ENCODE data around the gene ASB13. TPM values are rescaled to one million over a fixed set of nuclear protein-coding genes. Genes with fewer than 3 reads are reported as not detected.

ASB13 gene
- total and polyA plus RNA-seq, 2 of the 13 experiments (the other 11 are each of a cell fraction or from before 2014, with no cell fraction given), result 9.3 to 15.4 TPM

DNA sequence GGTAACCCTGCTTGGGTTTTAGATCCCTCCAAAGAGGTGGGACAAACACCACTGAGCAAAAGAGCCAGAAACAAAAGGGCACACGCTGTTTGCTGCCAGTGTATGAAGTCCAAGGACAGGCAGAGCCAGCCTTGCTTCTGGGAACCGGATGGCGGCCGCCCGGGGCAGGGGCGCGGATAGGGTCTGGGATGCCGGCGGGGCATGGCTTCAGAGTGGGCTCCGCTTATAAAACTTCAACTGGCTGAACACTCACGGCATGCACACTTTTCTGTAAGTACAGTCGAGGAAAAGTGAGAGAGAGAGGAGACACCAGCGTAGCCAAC is 62.6 kb downstream of the ASB13 start (continued):
- TF ChIP-seq SIX4 (CRISPR knock-in tag; IDR thresholded peaks at IDR 0.05) (no peak), ZNF503 (CRISPR knock-in tag; IDR thresholded peaks at IDR 0.05) (no peak), HDAC2 (CRISPR knock-in tag; IDR thresholded peaks at IDR 0.05) (peak; percentile 19; the same call in 1 of the 2 replicates), ZNF275 (CRISPR knock-in tag; IDR thresholded peaks at IDR 0.05; ENCODE audit: borderline replicate concordance) (no peak), CC2D1A (CRISPR knock-in tag; IDR thresholded peaks at IDR 0.05) (no peak), PAXIP1 (CRISPR knock-in tag; conservative IDR thresholded peaks at IDR 0.05) (peak; percentile 70), GATAD2A (CRISPR knock-in tag; IDR thresholded peaks at IDR 0.05) (peak; percentile 43; the same call in 1 of the 2 replicates), RFX5 (IDR thresholded peaks at IDR 0.05; ENCODE audit: low read depth, low read length) (no peak), HNF4A (CRISPR knock-in tag; IDR thresholded peaks at IDR 0.05) (peak; percentile 78), RXRB (CRISPR knock-in tag; IDR thresholded peaks at IDR 0.05; ENCODE audit: borderline replicate concordance) (0 out of 2 replicates have a peak, but pooled peaks have one; percentile 8), ZBTB7B (CRISPR knock-in tag; IDR thresholded peaks at IDR 0.05) (peak; percentile 60; the same call in 1 of the 2 replicates), KDM6A (CRISPR knock-in tag; IDR thresholded peaks at IDR 0.05; ENCODE audit: low read depth) (0 out of 2 replicates have a peak, but pooled peaks have one; percentile 16), HMG20A (CRISPR knock-in tag; IDR thresholded peaks at IDR 0.05; ENCODE audit: borderline replicate concordance) (no peak; the same call in 1 of the 2 replicates), IRF2 (CRISPR knock-in tag; IDR thresholded peaks at IDR 0.05) (peak; percentile 47; the same call in 1 of the 2 replicates)
- TF ChIP-seq, protein P1, sequence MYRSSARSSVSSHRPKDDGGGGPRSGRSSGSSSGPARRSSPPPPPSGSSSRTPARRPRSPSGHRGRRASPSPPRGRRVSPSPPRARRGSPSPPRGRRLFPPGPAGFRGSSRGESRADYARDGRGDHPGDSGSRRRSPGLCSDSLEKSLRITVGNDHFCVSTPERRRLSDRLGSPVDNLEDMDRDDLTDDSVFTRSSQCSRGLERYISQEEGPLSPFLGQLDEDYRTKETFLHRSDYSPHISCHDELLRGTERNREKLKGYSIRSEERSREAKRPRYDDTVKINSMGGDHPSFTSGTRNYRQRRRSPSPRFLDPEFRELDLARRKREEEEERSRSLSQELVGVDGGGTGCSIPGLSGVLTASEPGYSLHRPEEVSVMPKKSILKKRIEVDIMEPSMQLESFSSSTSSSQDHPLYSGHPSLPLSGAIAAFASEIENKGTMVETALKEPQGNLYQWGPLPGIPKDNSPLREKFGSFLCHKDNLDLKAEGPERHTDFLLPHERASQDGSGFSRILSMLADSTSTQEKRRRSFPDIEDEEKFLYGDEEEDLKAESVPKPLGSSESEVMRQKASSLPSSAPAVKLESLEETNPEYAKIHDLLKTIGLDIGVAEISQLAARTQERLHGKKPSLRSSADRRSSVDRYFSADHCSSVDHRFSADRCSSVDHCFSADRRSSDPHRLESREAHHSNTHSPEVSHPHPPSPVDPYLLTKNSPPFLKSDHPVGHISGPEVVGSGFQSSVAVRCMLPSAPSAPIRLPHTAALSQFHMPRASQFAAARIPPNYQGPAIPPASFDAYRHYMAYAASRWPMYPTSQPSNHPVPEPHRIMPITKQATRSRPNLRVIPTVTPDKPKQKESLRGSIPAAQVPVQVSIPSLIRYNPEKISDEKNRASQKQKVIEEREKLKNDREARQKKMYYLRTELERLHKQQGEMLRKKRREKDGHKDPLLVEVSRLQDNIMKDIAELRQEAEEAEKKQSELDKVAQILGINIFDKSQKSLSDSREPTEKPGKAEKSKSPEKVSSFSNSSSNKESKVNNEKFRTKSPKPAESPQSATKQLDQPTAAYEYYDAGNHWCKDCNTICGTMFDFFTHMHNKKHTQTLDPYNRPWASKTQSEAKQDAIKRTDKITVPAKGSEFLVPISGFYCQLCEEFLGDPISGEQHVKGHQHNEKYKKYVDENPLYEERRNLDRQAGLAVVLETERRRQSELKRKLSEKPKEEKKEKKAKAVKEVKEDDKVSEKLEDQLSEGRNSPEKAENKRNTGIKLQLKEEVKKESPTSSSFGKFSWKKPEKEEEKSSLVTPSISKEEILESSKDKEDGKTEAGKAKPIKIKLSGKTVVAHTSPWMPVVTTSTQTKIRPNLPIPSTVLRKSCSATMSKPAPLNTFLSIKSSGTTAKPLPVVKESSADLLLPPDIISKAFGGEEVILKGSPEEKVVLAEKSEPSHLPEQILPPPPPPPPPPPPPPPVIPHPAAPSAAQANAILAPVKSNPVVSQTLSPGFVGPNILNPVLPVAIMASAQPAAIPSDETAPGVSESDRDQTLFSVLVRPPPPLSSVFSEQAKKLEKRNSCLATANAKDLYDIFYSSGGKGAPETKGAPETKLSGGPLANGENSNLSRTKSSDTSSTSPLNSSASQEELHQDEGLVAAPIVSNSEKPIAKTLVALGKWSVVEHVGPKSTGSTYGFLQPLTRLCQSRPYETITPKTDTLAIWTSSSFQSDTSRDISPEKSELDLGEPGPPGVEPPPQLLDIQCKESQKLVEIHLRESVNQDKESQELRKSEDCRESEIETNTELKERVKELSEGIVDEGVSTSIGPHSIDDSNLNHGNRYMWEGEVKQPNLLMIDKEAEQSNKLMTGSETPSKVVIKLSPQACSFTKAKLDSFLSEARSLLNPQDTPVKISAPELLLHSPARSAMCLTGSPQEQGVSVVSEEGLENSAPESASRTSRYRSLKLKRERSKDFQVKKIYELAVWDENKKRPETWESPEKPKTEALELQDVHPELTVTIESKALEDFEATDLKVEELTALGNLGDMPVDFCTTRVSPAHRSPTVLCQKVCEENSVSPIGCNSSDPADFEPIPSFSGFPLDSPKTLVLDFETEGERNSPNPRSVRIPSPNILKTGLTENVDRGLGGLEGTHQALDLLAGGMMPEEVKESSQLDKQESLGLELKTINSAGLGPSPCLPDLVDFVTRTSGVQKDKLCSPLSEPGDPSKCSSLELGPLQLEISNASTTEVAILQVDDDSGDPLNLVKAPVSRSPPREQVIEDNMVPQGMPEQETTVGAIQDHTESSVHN (CRISPR knock-in tag; IDR thresholded peaks at IDR 0.05), result no peak
